NCI-H2029 (cell line): Measurements from ENCODE around the gene CDK5R2.
A peak's percentile ranks its signal among the peaks of the same experiment; 100 is the strongest.
"Not testable (repeated sequence)": the region's sequence is repeated elsewhere in the genome, so short reads cannot be mapped to it uniquely, and the experiment has no call there.

Experiments
- DNase-seq: peaks from one replicate; lab custom pipeline; 2025; lab: John Stamatoyannopoulos, UW

CDK5R2 gene

DNA sequence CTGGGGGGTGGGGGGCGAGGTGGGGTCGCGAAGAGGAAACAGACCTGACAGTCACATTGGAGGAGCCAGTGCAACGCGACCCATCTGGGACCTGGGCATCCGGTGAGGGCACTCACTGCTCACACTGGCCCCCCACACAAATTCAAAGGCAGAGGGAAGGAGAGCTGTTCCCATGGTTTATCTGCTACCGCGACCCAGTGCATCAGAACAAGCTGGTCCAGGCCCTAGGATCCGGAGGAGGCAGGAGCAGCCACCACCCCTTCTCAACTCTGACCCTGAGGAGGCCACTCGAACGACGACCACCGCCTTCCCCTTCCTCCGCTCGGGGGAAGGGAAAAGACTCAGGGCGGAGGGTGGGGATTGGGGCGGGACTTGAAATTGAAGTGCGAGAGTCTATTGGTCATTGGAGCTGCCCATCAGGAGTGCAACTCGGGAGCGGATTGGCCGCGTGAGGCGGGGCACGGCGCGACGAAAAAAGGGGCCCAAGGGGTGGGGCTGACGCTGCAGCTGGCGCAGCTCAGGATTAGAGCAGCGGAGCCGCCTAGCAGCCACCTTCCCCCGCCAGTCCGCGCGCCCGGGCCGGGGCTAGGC is at the start of gene CDK5R2:
CDK5R2 (plus strand) TSS at position 526 of the 591 bp plus-strand sequence. CDS start 155 bp downstream, outside the sequence.
- DNase-seq, result peak; percentile 79

- no peak for DNase-seq
Observed at GRCh38 chr2:218910741-218911140, 48.7 kb upstream of the CDK5R2 start.

GRCh38 chr2:218920504-218920903 is 39.0 kb upstream of the CDK5R2 start:
- no peak for DNase-seq

DNA sequence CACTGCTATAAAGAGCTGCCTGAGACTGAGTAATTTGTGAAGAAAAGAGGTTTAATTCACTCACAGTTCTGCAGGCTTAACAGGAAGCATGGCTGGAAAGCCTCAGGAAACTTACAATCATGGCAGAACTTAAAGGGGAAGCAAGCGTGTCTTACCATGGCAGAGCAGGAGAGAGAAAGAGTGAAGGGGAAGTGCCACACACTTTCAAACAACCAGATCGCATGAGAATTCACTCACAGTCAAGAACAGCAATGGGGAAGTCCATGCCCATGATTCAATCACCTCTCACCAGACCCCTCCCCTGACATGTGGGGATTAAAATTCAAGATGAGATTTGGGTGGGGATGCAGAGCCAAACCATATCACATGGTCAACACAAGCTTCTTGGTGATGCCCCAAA is 34.7 kb upstream of the CDK5R2 start:
- no peak for DNase-seq

DNA sequence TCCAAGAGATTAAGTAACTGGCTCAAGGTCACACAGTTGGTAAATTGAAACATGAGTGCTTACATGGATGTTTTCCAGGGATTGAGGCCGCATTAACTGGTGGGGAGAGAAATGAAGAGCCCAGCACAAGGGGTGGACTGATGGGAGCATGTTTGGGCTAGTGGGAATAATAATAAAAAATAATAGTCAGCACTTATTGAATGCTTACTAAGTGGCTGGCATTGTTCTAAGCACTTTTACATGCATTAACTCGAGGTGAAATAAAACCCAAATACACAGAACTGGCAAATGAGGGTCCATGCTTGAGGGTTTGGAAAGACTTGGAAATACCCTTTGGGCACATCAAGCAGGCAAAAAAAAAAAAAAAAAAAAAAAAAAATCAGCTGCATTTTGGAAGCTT is 34.0 kb upstream of the CDK5R2 start:
- no peak for DNase-seq

GRCh38 chr2:218927422-218927821 is 32.0 kb upstream of the CDK5R2 start:
- DNase-seq, result peak; percentile 19

DNA sequence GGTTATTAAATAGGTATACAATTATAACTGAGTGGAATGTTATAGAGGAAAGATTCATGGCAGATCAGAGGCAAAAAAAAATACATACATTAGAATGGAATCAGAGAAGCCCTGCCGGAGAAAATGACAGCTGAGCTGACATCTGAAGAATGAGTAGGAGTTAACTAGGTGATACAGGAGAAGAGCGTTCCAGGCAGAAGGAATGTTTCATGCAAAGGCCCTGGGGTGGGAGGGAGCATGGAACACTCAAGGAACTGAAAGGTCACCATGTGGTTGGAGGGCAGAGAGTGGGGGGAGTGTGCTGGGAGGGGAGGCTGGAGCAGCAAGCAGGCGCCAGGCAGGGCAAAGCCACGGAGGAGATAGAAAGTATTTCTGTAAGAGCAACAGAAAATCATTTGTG is 31.6 kb upstream of the CDK5R2 start:
- no peak for DNase-seq

DNA sequence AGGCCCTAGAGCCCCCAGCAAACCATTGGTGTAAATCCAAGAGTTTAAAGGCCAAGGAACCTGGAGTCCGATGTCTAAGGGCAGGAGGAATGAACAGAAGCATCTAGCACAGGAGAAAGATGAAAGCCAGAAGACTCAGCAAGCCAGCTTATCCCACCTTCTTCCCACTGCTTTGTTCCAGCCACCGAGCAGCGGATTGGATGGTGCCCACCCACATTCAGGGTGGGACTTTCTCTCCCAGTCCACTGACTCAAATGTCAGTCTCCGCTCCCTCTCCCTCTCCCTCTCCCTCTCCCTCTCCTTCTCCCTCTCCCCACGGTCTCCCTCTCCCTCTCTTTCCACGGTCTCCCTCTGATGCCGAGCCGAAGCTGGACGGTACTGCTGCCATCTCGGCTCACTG is 29.0 kb upstream of the CDK5R2 start:
- not testable (repeated sequence) for DNase-seq

DNA sequence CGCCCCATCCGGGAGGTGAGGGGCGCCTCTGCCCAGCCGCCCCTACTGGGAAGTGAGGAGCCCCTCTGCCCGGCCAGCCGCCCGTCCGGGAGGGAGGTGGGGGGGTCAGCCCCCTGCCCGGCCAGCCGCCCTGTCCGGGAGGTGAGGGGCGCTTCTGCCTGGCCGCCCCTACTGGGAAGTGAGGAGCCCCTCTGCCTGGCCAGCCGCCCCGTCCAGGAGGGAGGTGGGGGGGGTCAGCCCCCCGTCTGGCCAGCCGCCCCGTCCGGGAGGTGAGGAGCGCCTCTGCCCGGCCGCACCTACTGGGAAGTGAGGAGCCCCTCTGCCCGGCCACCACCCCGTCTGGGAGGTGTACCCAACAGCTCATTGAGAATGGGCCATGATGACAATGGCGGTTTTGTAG is 27.7 kb upstream of the CDK5R2 start:
- not testable (repeated sequence) for DNase-seq

DNA sequence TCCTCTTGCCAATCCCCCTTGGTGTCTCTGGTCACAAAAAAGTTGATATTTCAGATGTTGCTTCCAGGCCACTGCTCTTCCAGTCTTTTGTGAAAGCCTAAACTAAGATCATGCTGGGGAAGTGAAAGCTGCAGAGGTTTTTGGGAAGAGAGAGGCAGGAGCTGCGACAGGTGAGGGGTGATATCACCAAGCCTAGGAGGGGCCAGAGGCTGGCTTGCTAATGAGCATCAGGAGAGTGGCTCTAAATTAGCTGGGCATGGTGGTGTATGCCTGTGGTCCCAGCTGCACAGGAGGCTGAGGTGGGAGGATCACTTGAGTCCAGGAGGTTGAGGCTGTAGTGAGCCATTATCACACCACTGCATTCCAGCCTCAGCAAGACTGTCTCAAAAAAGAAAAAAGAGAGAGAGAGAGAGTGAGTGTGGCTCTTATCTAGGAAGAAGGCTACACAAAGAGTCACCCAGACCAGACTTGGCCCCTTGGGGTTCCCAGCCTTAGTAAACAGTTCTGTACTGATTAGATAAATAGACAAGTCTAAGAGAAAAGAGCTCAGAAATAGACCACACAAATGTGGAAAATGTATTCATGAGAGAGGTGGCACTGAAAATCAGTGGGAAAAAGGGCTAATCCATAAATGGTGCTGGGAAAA is 14.6 kb upstream of the CDK5R2 start:
- DNase-seq, result no peak

- no peak for DNase-seq
Observed at GRCh38 chr2:218946621-218947020, 12.8 kb upstream of the CDK5R2 start.

DNA sequence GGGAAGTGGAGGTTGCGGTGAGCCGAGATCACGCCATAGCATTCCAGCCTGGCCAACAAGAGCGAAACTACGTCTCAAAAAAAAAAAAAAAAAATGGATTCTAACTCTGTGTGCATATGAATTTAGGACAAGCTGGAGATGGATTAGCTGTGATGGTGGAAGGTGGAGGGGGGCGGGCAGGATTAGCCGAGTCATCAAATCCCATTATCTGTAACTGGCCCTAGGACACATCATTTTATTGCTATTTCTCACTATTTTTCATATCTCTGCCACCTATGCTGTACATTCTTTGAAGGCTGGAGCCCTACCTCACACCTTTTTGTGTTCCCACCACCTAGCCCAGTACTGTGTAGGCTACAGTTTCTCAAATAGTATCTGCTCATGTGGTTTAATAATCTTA is 7.3 kb upstream of the CDK5R2 start:
- no peak for DNase-seq

GRCh38 chr2:218953366-218953954 is 6.0 kb upstream of the CDK5R2 start:
- DNase-seq, result no peak

GRCh38 chr2:218954541-218955300 is 4.7 kb upstream of the CDK5R2 start:
- DNase-seq, result no peak

- DNase-seq, result no peak
Observed at GRCh38 chr2:218956039-218956438, 3.4 kb upstream of the CDK5R2 start.

DNA sequence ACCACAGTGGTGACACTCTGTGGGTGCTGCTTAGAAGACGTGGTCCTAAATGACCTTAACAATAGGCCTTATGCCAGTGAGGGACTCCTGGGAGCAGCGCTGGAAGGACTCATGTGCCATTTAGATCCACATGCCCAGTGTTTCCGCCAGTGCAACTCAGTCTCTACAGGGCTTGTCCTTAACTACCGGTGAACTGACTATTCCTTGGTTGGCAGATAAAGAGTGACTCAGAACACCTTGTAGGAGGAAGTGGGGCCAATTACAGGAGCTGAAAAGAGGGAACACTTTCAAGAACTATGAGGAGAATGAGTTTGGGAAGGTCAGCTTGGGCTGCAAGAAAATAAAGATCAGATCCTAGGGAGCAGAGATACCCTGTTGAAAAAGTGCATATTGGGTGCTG is 1.8 kb upstream of the CDK5R2 start:
- DNase-seq, result no peak

DNA sequence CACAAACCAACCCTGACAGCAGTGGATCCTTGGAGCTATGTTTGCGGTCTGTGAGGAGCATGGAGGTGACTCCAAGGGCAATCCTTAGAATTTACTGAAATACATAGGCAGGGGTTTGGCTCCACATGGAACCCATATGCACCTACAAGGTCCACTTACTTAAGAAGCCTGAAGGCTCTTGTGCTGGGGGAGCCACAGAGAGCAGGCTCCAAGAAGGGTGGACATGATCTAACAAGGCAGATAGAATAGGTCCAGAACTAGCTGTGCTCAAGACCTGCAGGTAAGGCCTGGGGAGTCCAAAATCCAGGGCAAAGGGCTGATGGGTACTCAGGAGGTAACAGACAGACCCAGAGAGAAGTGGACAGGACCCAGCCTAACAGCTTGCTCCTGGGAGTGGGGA is 1.2 kb upstream of the CDK5R2 start:
- no peak for DNase-seq

GRCh38 chr2:218959761-218960308 is 369 bp downstream of the CDK5R2 start:
- DNase-seq, result no peak

GRCh38 chr2:218960309-218961165 is 1.1 kb downstream of the CDK5R2 start:
- DNase-seq, result no peak

DNA sequence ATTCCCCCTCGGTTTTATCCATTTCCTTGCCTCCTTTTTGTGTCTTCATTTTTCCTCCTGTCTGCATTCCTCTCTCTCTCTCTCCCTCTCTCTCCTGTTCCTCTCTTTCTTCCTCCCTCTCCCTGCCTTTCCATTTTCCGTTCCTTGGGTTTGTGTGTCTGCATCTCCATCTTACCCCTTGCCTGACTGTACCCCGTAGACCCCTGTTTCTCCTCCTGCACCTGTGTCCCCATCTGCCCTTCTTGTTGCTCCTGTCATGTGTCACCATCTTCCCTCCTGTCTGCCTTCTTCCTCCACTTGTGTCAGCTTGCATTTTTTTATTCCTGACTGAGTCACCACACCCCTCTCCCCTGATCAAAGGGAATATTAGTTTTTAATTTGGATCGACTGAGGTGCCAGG is 1.8 kb downstream of the CDK5R2 start:
- no peak for DNase-seq
